Superior temporal gyrus (tissue), 1 donor: ENCODE measurements around the gene C3orf20.
"Not testable (repeated sequence)": the region's sequence is repeated elsewhere in the genome, so short reads cannot be mapped to it uniquely, and the experiment has no call there.

Experiments used
- DNase-seq: peaks from one replicate; pipeline ENCODE4 v3.0.0-alpha.2; 2016; ENCODE audit errors: extremely low spot score

Gene C3orf20

DNA sequence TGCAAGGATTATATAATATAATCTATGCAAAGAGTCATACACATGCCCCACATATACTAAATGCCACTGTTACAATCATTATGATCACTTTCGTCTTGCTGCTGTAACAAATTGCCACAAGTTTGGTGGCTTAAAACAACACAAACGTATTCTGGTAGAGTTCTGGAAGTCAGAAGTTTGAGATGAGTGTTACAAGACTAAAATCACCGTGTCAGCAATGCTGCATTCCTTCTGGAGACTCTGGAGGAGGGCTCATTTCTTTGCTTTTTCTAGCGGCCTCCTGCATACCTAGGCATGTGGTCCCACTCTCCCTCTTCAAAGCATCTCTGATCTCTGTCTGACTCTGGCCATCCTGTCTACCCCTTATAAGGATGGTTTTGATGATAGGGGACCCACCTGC lies 24.7 kb upstream of the C3orf20 start:
- no peak for DNase-seq

DNA sequence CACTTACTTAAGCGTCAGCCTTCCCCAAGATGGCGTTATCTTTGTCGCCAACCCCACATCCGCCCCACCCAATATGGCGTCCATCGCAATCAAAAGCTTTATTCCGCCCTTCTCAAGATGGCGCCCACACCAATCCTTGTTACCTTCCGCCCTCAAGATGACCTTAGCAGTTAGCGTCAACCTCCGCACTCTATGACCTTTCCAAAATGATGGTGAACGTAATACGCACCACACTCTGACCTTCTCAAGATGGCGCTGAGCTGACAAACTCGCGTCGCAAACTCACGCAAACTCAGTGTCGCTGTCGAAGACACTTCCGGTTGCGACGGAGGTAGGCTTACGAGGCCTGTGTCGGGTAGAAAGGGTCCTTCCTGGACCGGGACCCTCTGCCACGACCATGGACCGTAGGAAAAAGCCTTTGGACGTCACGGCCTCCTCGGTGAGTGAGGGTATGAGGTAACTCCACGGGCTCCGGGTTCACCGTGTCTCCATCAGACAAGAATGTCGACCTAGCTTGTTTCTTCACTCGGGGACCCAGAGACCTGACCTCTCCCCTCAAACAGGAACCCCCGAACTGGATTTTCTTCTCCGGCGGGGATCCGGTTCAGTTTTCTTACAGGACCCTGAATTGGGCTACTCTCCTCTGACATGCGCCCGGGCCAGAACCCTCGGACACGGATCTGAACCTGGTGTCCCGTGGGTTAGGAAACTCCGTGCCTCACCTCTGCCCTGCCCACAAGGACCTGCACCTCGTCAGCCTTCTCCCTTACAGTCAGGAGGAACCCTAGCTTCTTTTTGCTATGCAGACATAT lies 23.3 kb upstream of the C3orf20 start, which contains the start of gene CCDC174:
Gene CCDC174, plus strand, starts transcription at position 323 of the 812 bp plus-strand sequence. Its CDS starts 75 bp downstream, at position 398.
- peak; percentile 100 for DNase-seq

DNA sequence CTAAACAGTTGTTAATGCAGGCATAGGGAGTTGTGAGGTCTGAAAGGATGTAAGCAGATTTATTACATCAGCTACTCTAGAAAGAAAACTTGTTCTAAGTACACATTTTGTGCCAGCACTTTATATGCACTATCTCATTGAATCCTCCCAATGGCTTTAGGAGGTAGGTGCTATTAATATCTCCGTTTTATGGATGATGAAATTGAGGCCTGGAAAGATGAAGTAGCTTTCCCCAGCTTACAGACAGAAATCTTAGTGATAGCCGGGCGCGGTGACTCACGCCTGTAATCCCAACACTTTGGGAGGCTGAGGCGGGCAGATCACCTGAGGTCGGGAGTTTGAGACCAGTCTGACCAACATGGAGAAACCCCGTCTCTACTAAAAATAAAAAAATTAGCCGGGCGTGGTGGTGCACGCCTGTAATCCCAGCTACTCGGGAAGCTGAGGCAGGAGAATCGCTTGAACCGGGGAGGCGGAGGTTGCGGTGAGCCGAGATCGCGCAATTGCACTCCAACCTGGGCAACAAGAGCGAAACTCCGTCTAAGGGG lies 22.5 kb upstream of the C3orf20 start:
- not testable (repeated sequence) for DNase-seq

DNA sequence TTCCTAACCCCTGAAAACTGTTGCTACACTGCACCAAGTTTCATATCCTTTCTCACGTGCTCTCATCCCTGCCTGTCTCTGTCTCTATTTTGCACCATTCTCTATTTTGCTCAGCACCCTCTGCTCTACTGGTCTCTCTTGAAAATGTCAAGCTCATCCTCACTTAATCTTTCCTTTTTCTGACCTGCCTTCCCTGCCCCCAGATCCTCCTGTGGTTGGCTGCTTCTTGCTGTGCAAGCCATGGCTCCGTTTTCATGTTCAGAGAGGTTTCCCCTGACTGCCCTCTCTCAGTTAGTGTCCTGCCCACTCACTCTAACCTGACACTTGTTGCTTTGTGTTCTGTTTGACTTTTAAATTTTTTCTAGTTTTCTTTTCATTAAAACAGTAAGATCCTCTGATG lies 17.4 kb upstream of the C3orf20 start:
- DNase-seq, result no peak

DNA sequence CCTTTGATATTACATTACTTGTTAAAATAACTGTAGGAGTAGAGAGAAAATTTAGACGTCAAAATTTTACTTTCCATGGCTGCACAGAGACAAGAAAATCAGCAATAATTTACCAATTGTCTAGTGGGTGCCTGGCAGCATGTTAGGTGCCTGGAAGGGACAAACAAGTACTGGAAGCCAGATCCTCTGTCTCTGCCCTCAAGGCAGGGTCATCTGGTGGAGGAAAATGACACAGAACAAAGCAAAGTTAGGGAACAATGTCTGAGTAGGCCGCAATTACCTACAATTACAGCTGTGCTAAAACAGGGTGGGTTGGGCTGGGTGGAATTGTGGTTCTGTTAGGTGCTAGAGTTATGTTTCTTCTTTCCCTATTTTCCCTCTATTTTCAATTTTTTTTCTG lies 16.0 kb upstream of the C3orf20 start:
- DNase-seq, result no peak

DNA sequence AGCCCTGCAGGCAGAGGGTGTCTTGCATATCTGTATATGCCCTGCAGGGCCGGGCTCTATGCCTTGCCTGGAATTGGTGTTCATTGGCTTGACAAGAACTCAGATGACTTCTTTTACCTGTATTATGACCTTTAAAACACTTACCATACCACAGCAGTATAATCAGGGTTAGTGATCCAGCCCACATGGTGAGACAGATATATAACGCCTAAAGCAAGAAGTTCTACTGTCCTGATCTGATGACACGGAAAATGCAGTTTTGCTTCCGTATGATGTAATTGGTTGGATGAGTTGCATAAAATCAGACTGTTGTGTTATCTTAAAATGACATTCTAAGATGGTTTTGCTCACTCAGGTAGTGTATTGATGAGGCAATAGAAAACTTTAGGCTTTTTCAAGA lies 14.0 kb upstream of the C3orf20 start:
- no peak for DNase-seq

DNA sequence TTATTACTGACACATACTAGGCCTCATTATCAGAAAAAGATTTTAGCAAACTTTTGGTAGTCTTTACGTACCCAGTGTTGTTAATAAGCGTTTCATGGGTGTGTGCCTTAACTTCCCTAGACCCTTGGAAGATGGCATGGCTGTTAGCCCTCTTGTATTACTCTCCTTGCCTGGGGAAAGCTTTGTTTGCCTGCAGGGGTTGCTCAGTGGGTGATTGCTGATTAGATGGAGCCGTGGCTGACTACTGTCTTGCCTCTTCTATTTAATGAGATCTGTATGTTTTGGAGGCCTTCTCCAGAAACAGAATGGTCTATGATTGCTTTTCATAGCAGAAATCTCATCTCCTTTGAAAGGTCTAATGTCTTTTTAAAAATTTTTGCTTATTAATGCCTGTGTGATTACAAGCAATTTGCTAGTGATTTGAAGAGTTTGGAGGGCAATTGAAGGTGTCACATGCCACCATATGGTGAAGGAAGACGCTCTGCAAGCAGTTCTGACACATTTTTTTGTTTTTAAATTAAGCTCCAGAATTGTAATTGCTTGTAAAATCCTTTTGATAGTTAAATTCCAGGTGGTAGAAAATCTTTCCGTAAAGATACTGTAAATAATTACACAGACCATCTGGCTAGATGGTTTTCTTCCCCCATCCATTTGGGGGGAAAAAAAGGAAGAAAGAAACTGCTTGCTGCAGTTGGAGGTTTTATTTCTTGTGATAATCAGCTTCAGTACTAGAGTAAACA lies 11.4 kb upstream of the C3orf20 start:
- DNase-seq, result no peak

DNA sequence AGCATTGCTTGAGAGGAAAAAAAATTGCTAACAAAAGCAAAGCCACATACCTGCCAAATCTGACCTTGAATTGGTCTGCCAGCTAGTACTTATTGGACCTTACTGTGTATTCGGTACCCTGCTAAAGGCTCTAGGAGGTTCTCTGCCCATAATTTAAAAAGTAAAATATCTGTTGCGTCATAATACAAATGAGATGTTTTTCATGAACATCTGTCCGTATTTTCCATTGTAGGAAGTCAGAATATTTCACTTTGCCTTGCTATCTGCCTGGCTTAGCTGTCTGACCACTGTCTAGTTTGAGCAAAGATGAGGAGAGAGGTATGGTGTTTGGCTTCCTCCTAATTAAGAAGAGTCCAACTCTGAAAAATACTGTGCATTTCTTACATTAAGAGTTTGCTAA lies 10.8 kb upstream of the C3orf20 start:
- DNase-seq, result no peak

DNA sequence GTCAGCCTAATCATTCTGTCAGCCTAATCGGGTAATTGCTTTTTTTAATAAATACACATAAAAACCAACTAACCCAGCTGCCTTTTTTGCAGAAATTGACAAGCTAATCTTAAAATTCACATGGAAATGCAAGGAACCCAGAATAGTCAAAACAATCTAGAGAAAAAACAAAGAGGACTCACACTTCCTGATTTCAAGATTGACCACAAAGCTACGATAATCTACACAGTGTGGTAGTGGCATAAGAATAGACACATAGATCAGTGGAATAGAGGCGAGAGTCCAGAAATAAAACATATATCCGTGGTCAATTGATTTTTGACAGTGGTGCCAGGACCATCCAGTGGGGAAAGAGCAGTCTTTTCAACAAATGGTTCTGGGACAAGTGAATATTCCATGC lies 2.4 kb upstream of the C3orf20 start:
- DNase-seq, result no peak

DNA sequence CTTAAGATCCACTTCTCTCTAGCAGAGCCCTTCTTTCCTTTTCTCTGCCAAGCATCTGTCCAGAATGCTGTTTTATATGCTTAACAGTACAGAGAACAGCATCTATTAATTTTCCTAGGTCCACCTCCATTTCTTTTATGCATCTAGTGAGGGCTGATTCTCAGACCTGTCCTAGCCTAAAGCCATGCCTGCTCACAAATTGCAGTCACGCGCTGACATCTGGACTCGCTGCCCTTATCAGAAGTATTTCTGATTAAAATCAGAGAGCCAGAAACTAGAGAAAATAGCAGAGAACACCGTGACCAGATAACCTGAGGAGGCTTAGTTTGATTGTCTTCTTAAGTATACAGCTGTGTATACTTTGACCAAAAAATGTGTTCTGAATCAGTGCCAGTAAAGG lies 1.9 kb downstream of the C3orf20 start:
- DNase-seq, result no peak

DNA sequence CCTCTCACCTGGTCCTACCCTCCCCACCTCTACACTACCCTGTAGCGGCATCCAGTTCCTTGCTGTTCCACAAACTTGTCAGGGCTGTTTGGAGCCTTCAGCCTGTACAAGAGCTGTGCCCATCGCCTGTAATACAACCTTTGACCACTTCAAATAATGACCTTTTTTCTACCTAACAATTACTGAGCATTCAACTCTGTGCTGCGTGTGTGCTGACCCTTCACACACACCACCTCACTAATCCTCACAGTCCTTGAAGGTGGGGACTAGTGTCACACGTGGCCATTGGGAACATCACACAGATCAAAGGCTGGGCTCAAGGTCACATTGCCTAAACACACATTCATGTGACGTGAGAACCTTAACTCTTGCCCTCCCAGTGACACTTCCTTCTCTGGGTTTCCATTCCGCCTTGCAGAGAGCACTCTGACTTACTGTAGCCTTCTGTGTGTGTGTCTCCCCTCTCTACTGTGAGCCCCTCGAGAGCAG lies 3.1 kb downstream of the C3orf20 start:
- DNase-seq, result no peak

DNA sequence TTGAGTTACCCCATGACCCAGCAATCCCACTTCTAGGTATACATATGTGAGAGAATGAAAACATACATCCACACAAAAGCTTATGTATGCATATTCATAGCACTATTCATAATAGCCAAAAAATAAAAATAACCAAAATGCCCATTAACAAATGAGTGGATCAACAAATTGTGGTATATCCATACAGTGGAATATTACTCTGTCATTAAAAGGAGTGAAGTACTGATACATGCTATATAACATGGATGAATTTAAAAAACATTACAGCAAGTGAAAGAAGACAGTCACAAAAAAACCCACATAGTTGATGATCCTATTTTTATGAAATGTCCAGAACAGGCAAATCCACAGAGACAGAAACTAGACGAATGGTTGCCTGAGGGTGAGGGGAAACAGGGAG lies 5.2 kb downstream of the C3orf20 start:
- no peak for DNase-seq

DNA sequence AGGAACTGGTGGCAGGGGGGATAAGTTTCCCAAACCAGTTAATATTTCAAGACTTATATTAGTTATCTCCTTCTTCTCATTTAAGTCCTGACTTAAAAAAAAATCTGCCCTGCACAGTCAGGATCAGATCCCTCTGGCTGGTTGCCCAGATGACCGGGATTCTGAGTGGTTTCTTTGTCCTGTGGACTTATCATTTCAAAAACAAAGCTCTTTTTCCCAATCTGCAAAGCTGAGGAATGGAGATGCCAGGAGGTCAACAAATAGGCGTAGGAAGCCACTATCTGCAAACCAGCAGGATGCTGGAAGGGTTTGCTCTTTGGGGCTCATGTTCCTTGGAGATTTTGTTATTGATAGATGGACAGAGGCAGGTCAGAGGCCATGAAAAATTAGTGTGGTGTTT lies 5.8 kb downstream of the C3orf20 start:
- no peak for DNase-seq

DNA sequence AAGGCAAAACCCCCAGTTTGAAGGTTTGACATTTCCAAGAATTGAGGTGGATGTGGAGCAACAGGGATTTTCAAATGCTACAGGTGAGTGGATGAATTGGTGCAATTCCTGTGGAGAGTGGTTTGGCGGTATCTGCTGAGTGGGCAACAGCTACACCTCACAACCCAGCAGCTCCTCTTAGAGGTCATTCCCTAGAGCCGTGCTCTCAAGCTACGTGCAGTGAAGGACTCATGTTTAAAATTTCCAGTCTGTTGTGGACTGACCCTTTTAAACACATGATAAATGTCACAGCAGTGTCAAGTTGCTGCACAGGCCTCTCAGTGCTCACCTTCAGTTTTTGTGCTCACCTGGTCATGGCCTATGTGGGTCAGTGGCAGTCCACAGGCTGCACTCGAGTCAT lies 9.5 kb downstream of the C3orf20 start:
- DNase-seq, result no peak

DNA sequence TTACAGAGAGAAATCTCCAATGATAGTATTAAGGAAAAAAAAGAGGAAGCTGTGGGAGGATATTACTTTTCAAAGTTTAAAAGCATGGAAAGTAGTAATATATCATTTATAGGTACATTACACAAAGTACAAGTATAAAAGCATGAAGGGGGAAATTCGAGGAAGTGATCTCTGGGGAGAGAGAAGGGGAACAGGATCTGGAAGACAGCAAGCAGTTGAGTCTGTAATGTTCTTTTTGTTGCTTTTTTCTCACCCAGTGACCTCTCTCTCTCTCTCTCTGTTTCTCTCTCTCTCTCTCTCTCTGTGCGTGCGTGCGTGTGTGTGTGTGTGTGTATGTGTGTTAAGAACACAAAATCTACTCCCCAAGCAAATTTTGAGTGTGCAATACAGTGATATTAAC lies 10.2 kb downstream of the C3orf20 start:
- no peak for DNase-seq

DNA sequence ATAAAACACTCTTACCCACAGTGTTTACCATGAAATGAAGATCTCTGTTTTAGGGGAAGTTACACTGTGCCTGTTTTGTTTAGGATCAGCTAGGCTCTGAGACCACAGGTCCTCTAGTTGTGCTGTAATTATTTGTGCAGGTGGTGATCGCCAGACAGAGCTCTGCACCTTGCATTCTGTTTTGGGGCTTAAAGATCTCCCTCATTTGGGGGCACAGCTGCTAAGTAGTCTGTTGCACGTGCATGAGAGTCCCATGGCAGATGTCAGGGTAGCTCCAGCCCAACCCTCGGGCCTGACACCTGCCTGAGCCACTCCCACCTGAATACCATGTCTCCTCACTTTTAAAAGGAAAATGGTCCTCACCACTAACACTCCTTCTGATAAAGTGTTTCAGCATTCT lies 12.4 kb downstream of the C3orf20 start:
- DNase-seq, result no peak

DNA sequence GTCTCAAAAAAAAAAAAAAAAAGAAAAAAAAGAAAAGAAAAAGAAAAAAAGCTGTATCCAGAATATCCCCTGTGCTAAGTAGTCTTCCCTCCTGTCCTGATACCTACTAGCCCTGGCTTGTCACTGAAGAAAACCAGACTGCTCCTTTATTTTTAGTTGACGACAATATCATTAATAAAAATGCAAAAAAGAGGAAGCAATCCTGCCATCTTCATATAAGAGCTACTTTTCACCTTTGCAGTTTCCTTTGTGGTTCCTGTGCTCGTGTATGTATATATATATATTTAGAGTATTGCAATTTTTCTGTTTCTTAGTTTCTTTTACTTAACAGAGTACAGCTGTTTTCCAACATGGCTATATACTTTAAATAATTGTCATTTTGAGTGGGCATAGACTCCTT lies 13.6 kb downstream of the C3orf20 start:
- no peak for DNase-seq

DNA sequence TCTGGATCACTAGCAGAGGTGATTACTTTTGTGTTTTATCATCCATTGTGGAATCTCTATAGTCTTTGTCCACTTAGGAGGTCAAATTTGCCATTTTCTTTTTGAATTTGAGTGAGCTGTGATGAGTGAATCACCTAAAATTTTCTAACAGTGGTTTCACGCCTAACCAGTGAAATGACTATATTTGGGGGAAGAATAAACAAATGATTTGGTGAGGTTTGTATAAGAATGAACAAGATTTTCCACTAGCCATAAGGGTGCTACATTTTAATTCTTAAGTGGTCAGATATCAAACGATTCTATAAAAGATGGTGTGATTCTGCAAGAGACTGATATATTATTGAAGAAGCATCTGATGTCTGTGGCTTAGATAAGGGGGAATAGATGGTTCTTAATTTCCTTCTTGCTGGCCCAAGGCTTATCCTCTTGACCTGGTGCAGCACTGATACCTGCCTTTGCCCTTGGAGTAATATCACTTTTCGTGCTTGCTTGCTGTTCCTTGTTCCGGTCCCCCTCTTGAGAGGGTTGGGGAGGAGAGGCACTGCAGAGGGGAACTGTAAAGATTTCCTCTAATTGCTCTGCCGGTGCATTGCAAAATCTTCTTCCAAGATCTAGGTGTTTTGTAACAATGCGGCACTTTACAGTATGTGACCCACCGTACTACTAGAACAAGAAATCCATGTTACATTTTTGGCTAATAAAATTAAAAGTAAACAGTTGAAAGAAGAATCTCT lies 14.5 kb downstream of the C3orf20 start:
- no peak for DNase-seq

DNA sequence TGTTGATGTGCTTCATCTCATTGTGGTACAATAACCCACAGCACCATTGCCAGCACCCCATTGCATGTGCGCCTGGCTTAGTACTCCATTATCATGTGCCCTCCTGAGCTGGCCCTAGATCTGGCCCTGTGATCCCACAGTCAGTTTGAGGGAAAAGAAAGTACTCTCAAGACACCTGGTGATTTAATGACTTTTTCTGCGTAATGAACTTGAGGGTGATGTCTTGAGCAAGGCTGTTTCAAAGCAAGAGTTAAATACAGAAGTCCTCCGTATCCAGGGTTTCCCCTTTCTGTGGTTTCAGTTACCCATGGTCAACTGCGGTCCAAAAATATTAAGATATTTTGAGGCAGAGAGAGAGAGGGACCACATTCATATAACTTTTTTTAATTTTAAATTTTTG lies 16.3 kb downstream of the C3orf20 start:
- DNase-seq, result no peak

DNA sequence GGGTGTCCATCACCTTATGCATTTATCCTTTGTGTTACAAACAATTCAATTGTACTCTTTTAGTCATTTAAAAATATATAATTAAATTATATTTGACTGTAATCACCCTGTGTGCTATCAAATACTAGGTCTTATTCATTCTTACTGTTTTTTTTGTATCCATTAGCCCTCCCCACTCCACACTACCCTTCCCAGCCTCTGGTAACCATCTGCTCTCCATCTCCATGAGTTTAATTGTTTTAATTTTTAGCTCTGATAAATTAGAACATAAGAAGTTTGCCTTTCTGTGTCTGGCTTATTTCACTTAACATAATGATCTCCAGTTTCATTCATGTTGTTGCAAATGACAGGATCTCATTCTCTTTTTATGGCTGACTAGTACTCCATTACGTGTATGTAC lies 16.8 kb downstream of the C3orf20 start:
- no peak for DNase-seq

DNA sequence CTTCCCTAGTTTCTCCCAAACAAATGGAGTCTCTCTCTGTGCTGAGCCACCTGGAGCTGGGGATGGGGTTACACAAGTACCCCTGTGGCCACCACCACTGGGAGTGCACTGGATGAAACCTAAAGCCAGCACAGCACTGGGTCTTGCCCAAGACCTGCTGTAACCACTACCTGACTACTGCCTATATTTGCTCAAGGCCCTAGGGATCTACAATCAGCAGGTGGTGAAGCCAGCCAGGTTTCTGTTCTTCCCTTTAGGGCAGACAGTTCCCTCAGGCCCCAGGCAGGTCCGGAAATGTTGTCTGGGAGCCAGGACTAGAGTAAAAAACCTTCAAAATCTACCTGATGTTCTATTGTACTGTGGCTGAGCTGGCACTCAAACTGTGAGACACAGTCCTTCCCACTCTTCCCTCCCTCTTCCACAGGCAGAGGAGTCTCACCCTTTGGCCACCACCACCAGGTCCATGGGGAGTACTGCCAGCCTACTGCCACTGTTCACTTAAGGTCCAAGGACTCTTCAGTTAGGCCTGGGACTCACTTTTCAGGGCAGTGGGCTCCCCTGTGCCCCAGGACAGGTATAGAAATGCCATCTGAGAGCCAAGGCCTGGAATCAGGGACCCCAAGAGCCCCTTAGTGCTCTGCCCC lies 23.8 kb downstream of the C3orf20 start:
- DNase-seq, result no peak

DNA sequence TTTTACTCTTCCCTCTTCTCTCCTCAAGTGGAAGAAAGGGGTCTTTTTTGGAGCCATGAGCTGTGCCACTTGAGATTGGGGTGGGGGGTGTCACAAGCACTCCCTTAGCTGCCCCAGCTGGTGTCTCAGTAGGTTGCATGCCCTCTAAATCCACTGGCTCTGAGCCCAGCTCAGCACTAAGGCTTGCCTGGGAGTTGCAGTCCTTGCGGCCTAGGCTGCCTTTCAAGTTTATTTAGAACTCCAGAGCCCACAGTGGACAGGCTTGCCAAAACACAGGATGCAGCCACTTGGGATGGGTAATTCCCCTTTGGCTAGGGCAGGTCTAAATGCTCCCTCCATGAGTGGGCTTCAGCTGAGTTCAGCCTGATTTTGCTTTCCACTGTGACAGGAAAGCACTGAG lies 24.7 kb downstream of the C3orf20 start:
- DNase-seq, result no peak
